ENCODE data around the gene FOXO6. TPM values are rescaled to one million over a fixed set of nuclear protein-coding genes. Genes with fewer than 3 reads are reported as not detected.

FOXO6 gene
- total RNA-seq, 1 donor from 2014 or later, result 1.4 TPM

GRCh38 chr1:41401899-41402298, 40.7 kb downstream of the FOXO6 start:
- peaks cover 19% of the 10 kb centered on the region for H3K4me1 Mint-ChIP-seq
- DNase-seq (ENCODE audit: low read depth, low spot score), result no peak
- peaks cover 24% of the 10 kb centered on the region for H3K27me3 Mint-ChIP-seq (ENCODE audit: low read depth)
- H3K9me3 Mint-ChIP-seq, result no peaks in the 10 kb centered on the region
- H3K27ac Mint-ChIP-seq (ENCODE audit: unreplicated experiment), result no peak overlapping the region
- no peak overlapping the region for H3K4me3 Mint-ChIP-seq
- peaks cover 2% of the 10 kb centered on the region for H3K36me3 Mint-ChIP-seq (ENCODE audit: low read depth)
- TF ChIP-seq CTCF (conservative IDR thresholded peaks at IDR 0.05), result no peak

- peaks cover 4% of the 10 kb centered on the region for H3K4me1 Mint-ChIP-seq
- H3K9me3 Mint-ChIP-seq, result no peaks in the 10 kb centered on the region
- peaks cover 2% of the 10 kb centered on the region for H3K36me3 Mint-ChIP-seq (ENCODE audit: low read depth)
- H3K27ac Mint-ChIP-seq (ENCODE audit: unreplicated experiment), result no peak overlapping the region
- H3K4me3 Mint-ChIP-seq, result no peak overlapping the region
- no peak for TF ChIP-seq CTCF (conservative IDR thresholded peaks at IDR 0.05)
- DNase-seq (ENCODE audit: low read depth, low spot score), result no peak
- peaks cover 38% of the 10 kb centered on the region for H3K27me3 Mint-ChIP-seq (ENCODE audit: low read depth)
These were observed 43.1 kb downstream of the FOXO6 start for GRCh38 chr1:41404308-41404761.

GRCh38 chr1:41407664-41408252, 46.5 kb downstream of the FOXO6 start:
- Mint-ChIP-seq H3K36me3 (ENCODE audit: low read depth) (no peaks in the 10 kb centered on the region), H3K4me1 (peaks cover 5% of the 10 kb centered on the region), H3K9me3 (no peaks in the 10 kb centered on the region), H3K27ac (ENCODE audit: unreplicated experiment) (no peak overlapping the region), H3K4me3 (no peak overlapping the region), H3K27me3 (ENCODE audit: low read depth) (peaks cover 37% of the 10 kb centered on the region)
- no peak for DNase-seq (ENCODE audit: low read depth, low spot score)
- no peak for TF ChIP-seq CTCF (conservative IDR thresholded peaks at IDR 0.05)

- no peak overlapping the region for H3K4me3 Mint-ChIP-seq
- no peaks in the 10 kb centered on the region for H3K9me3 Mint-ChIP-seq
- no peak for DNase-seq (ENCODE audit: low read depth, low spot score)
- no peak overlapping the region for H3K27ac Mint-ChIP-seq (ENCODE audit: unreplicated experiment)
- peaks cover 5% of the 10 kb centered on the region for H3K4me1 Mint-ChIP-seq
- no peaks in the 10 kb centered on the region for H3K36me3 Mint-ChIP-seq (ENCODE audit: low read depth)
- peaks cover 31% of the 10 kb centered on the region for H3K27me3 Mint-ChIP-seq (ENCODE audit: low read depth)
- no peak for TF ChIP-seq CTCF (conservative IDR thresholded peaks at IDR 0.05)
These were observed 47.5 kb downstream of the FOXO6 start for GRCh38 chr1:41408691-41409090.

- DNase-seq (ENCODE audit: low read depth, low spot score), result no peak
- H3K27me3 Mint-ChIP-seq (ENCODE audit: low read depth), result peaks cover 29% of the 10 kb centered on the region
- no peak overlapping the region for H3K4me3 Mint-ChIP-seq
- no peaks in the 10 kb centered on the region for H3K36me3 Mint-ChIP-seq (ENCODE audit: low read depth)
- H3K9me3 Mint-ChIP-seq, result no peaks in the 10 kb centered on the region
- H3K4me1 Mint-ChIP-seq, result peaks cover 5% of the 10 kb centered on the region
- no peak overlapping the region for H3K27ac Mint-ChIP-seq (ENCODE audit: unreplicated experiment)
- TF ChIP-seq CTCF (conservative IDR thresholded peaks at IDR 0.05), result no peak
These were observed 48.6 kb downstream of the FOXO6 start for GRCh38 chr1:41409825-41410224.
